Keratinocyte (primary cell): Measurements from ENCODE around the gene FLNC. TPM values are rescaled to one million over a fixed set of nuclear protein-coding genes. Genes with fewer than 3 reads are reported as not detected.

Experiments used
- DNase-seq: peaks from one replicate; pipeline ENCODE4 v3.0.0-alpha.2; 2011; ENCODE audit warnings: low read depth, missing footprints, low spot score
- FAIRE-seq: peaks from 2 replicates; lab custom pipeline; 2011; peaks lifted over from hg19 to GRCh38; lab: Jason Lieb, UNC
- H2AFZ ChIP-seq: 2 replicates; pipeline ENCODE4 v1.6.0; 2012; ENCODE audit warnings: low read length, control low read depth, inconsistent platforms; ENCODE audit not compliant: control insufficient read depth
- H3K27ac ChIP-seq: 2 replicates; pipeline ENCODE4 v1.5.1; 2011; ENCODE audit warnings: low read length; ENCODE audit not compliant: control insufficient read depth, insufficient read depth
- H3K27me3 ChIP-seq: 3 replicates; pipeline ENCODE4 v1.6.0; 2011; ENCODE audit warnings: low read length; ENCODE audit not compliant: control insufficient read depth, insufficient read depth; ENCODE audit errors: extremely low read depth
- H3K36me3 ChIP-seq, 2 experiments: 2 replicates in 1 of 2; 3 replicates in 1 of 2; pipeline ENCODE4 v1.5.1; 2011; ENCODE audit warnings: low read length in 2 of 2, mild to moderate bottlenecking in 1 of 2; ENCODE audit not compliant: control insufficient read depth in 2 of 2, insufficient read depth in 2 of 2; ENCODE audit errors: extremely low read depth in 1 of 2
- H3K4me1 ChIP-seq: 3 replicates; pipeline ENCODE4 v1.5.1; 2011; ENCODE audit warnings: low read length; ENCODE audit not compliant: control insufficient read depth, insufficient read depth; ENCODE audit errors: extremely low read depth
- H3K4me2 ChIP-seq: 3 replicates; pipeline ENCODE4 v1.6.0; 2011; ENCODE audit warnings: low read depth, low read length; ENCODE audit not compliant: control insufficient read depth, insufficient read depth; ENCODE audit errors: extremely low read depth
- H3K4me3 ChIP-seq, 3 experiments: fragments of 200-600 bp in 1 of 3; sonication (generic) in 1 of 3; 2 replicates in 2 of 3; 3 replicates in 1 of 3; pipeline ENCODE4 v1.5.1; 2011 to 2016; ENCODE audit warnings: low read length in 3 of 3, mild to moderate bottlenecking in 3 of 3, control low read depth in 2 of 3, inconsistent platforms in 1 of 3, low read depth in 1 of 3, mixed read lengths in 1 of 3, mixed run types in 1 of 3, moderate library complexity in 1 of 3; ENCODE audit not compliant: control insufficient read depth in 2 of 3, insufficient read depth in 2 of 3; ENCODE audit errors: extremely low read depth in 1 of 3
- H3K79me2 ChIP-seq: 2 replicates; pipeline ENCODE4 v1.6.0; 2012; ENCODE audit warnings: low read length; ENCODE audit not compliant: control insufficient read depth, insufficient read depth
- H3K9ac ChIP-seq: 3 replicates; pipeline ENCODE4 v1.6.0; 2011; ENCODE audit warnings: low read length; ENCODE audit not compliant: control insufficient read depth, insufficient read depth; ENCODE audit errors: extremely low read depth
- H3K9me1 ChIP-seq: 3 replicates; pipeline ENCODE4 v1.6.0; 2011; ENCODE audit warnings: low read length; ENCODE audit not compliant: control insufficient read depth, insufficient read depth; ENCODE audit errors: extremely low read depth
- H3K9me3 ChIP-seq: 2 replicates; pipeline ENCODE4 v1.5.1; 2012; ENCODE audit warnings: low read depth, low read length; ENCODE audit not compliant: control insufficient read depth
- H4K20me1 ChIP-seq: 3 replicates; pipeline ENCODE4 v1.6.0; 2011; ENCODE audit warnings: low read length; ENCODE audit not compliant: control insufficient read depth, insufficient read depth; ENCODE audit errors: extremely low read depth
- CTCF ChIP-seq, 3 experiments: IDR thresholded peaks in 1 of 3; conservative IDR thresholded peaks in 1 of 3; optimal IDR thresholded peaks in 1 of 3; 2 replicates in 2 of 3; 3 replicates in 1 of 3; pipeline versions ENCODE3 to v1.5.1; 2011; ENCODE audit warnings: low read length in 3 of 3, mild to moderate bottlenecking in 3 of 3, moderate library complexity in 2 of 3, control low read depth in 1 of 3, inconsistent platforms in 1 of 3; ENCODE audit not compliant: insufficient read depth in 2 of 3; ENCODE audit errors: extremely low read depth in 1 of 3
- EZH2 ChIP-seq: IDR thresholded peaks from one replicate; pipeline ENCODE4 v1.6.1; 2012; ENCODE audit warnings: inconsistent platforms, mild to moderate bottlenecking, low read length, moderate library complexity
- dilution Hi-C: fragments of 300-500 bp; cut with MboI; formaldehyde crosslinking; loops from one replicate; pipeline ENCODE4 v1.7.0; 2020; ENCODE audit warnings: low sequenced_read_pairs; ENCODE audit not compliant: extremely low pct_ligation_motif_present
- polyA plus RNA-seq, 5 experiments: library from polyadenylated mRNA; depleted of rRNA in 3 of 5; stranded (reverse) in 3 of 5; stranded (forward) in 1 of 5; unstranded in 1 of 5; fragments of >200 nt; gene quantifications; 1 replicate in 1 of 5; 2 replicates in 3 of 5; 3 replicates in 1 of 5; pipeline versions ENCODE4 v1.2.1 to v1.2.3, GENCODE V29; 2011 to 2012; ENCODE audit warnings: missing spikeins in 2 of 5, low read depth in 1 of 5, low replicate concordance in 1 of 5

FLNC gene
- polyA plus RNA-seq, 1 donor (not counting 4 experiments of a cell fraction or from before 2014, with no cell fraction given), result 0.03 TPM

- no peaks in the 10 kb centered on the region for H3K36me3 ChIP-seq
- peak overlapping the region; percentile 22 for H3K4me2 ChIP-seq
- no peak overlapping the region for H3K27ac ChIP-seq
- peaks cover 7% of the 10 kb centered on the region for H4K20me1 ChIP-seq
- no peak overlapping the region for H2AFZ ChIP-seq
- H3K79me2 ChIP-seq, result no peaks in the 10 kb centered on the region
- no peak overlapping the region for H3K4me3 ChIP-seq
- DNase-seq (peak; percentile 58), FAIRE-seq (peak; percentile 23)
- H3K4me1 ChIP-seq, result peaks cover 36% of the 10 kb centered on the region
- H3K9me1 ChIP-seq, result peaks cover 4% of the 10 kb centered on the region
- dilution Hi-C loops, result no loop called here
- no peaks in the 10 kb centered on the region for H3K9me3 ChIP-seq
- peaks cover 9% of the 10 kb centered on the region for H3K27me3 ChIP-seq
- TF ChIP-seq CTCF (optimal IDR thresholded peaks at IDR 0.05 in 1 of 3, IDR thresholded peaks at IDR 0.05 in 1 of 3, conservative IDR thresholded peaks at IDR 0.05 in 1 of 3; ENCODE audit: extremely low read depth in 1 of 3, insufficient read depth in 2 of 3, low read length in 3 of 3) (peak in 2 of 3 experiments; percentile 25 to 42), EZH2 (no peak)
- H3K9ac ChIP-seq, result no peak overlapping the region
Measured at GRCh38 chr7:128872394-128872824, 42.2 kb downstream of the FLNC start.

- Histone ChIP-seq H3K27ac (no peak overlapping the region), H2AFZ (no peak overlapping the region), H3K4me3 (no peak overlapping the region), H3K36me3 (no peaks in the 10 kb centered on the region), H3K9ac (no peak overlapping the region), H3K4me1 (peaks cover 32% of the 10 kb centered on the region), H3K9me1 (peaks cover 2% of the 10 kb centered on the region), H3K79me2 (no peaks in the 10 kb centered on the region), H4K20me1 (peaks cover 4% of the 10 kb centered on the region), H3K9me3 (no peaks in the 10 kb centered on the region), H3K4me2 (no peak overlapping the region), H3K27me3 (peaks cover 9% of the 10 kb centered on the region)
- DNase-seq, result no peak
- FAIRE-seq, result no peak
- TF ChIP-seq CTCF (optimal IDR thresholded peaks at IDR 0.05 in 1 of 3, IDR thresholded peaks at IDR 0.05 in 1 of 3, conservative IDR thresholded peaks at IDR 0.05 in 1 of 3; ENCODE audit: extremely low read depth in 1 of 3, insufficient read depth in 2 of 3, low read length in 3 of 3), result no peak
- TF ChIP-seq EZH2, result no peak
- dilution Hi-C loops, result no loop called here
Measured at GRCh38 chr7:128873234-128873633, 43.0 kb downstream of the FLNC start.
